GM18502 (cell line): ENCODE measurements around the gene SPIB.
A peak's percentile ranks its signal among the peaks of the same experiment; 100 is the strongest.
"Not testable (repeated sequence)": the region's sequence is repeated elsewhere in the genome, so short reads cannot be mapped to it uniquely, and the experiment has no call there.

Experiments used
- ATAC-seq: cut with Tn5 transposase; IDR thresholded peaks from one replicate; pipeline ENCODE4 v1.9.1; 2021; ENCODE audit warnings: mild to moderate bottlenecking; ENCODE audit not compliant: unreplicated experiment, poor library complexity

Gene SPIB

GRCh38 chr19:50390295-50390694 is 28.4 kb upstream of the SPIB start:
- ATAC-seq: not testable (repeated sequence)

DNA sequence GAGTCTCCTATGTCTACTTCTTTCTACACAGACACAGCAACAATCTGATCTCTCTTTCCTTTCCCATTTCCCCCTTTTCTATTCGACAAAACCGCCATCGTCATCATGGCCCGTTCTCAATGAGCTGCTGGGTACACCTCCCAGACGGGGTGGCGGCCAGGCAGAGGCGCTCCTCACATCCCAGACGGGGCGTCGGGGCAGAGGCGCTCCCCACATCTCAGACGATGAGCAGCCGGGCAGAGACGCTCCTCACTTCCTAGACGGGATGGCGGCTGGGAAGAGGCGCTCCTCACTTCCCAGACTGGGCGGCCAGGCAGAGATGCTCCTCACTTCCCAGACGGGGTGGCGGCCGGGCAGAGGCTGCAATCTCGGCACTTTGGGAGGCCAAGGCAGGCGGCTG is 27.8 kb upstream of the SPIB start:
- ATAC-seq: not testable (repeated sequence)

GRCh38 chr19:50392759-50393158 is 26.0 kb upstream of the SPIB start:
- ATAC-seq: no peak

- ATAC-seq: no peak
Observed at GRCh38 chr19:50393589-50393988, 25.1 kb upstream of the SPIB start.

- no peak for ATAC-seq
Observed at GRCh38 chr19:50394017-50394416, 24.7 kb upstream of the SPIB start.

- ATAC-seq: no peak
Observed at GRCh38 chr19:50398675-50399367, 19.9 kb upstream of the SPIB start.

- no peak for ATAC-seq
Observed at GRCh38 chr19:50399368-50399745, 19.4 kb upstream of the SPIB start.

GRCh38 chr19:50401605-50402450 is 16.9 kb upstream of the SPIB start:
- no peak for ATAC-seq

- no peak for ATAC-seq
Observed at GRCh38 chr19:50402544-50403301, 16.0 kb upstream of the SPIB start.

GRCh38 chr19:50406156-50406820 is 12.4 kb upstream of the SPIB start:
- ATAC-seq: no peak

GRCh38 chr19:50406829-50407228 is 11.9 kb upstream of the SPIB start:
- ATAC-seq: no peak

- no peak for ATAC-seq
Observed at GRCh38 chr19:50409347-50409746, 9.4 kb upstream of the SPIB start.

- no peak for ATAC-seq
Observed at GRCh38 chr19:50410109-50410508, 8.6 kb upstream of the SPIB start.

- ATAC-seq: no peak
Observed at GRCh38 chr19:50412419-50412818, 6.3 kb upstream of the SPIB start.

- ATAC-seq: no peak
Observed at GRCh38 chr19:50413096-50413495, 5.6 kb upstream of the SPIB start.

DNA sequence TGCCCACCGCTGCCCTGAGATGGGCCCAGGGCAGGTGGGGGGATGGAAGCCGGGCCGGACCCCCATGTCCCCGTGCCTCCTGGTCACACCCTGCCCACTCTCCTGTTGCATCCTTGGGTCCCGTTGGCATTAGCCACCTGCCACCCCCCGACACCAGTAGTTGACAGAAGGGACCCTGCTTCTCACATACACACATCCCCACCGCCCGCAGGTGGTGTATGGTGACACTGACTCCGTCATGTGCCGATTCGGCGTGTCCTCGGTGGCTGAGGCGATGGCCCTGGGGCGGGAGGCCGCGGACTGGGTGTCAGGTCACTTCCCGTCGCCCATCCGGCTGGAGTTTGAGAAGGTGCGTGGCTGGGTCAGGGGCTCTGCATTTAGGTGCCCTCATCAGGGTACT is 5.2 kb upstream of the SPIB start:
- no peak for ATAC-seq

- peak; percentile 42 for ATAC-seq
Observed at GRCh38 chr19:50414864-50415660, 3.7 kb upstream of the SPIB start.

DNA sequence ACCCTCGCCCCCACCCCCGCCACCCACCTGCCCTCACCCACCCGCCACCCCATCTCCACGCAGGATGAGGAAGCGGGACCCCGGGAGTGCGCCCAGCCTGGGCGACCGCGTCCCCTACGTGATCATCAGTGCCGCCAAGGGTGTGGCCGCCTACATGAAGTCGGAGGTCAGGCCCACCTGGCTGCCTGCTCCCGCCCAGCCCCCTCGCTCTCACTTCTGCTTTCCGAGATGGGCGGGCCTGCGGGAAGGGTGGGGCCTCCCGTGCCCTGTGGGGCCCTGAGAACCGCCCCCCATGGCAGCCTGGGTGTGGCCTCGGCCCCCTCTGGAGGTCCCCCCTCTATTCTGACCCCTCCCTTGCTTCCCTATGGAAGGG is 3.1 kb upstream of the SPIB start:
- peak; percentile 56 for ATAC-seq

- no peak for ATAC-seq
Observed at GRCh38 chr19:50416034-50416977, 2.4 kb upstream of the SPIB start.
